Measurements from ENCODE around the gene ADAMTS2. TPM values are rescaled to one million over a fixed set of nuclear protein-coding genes. Genes with fewer than 3 reads are reported as not detected.

The ADAMTS2 gene
- total RNA-seq, 1 donor from 2014 or later, result 7.7 TPM

- peaks cover 68% of the 10 kb centered on the region for H3K27me3 Mint-ChIP-seq
- H3K4me3 Mint-ChIP-seq, result peak overlapping the region; percentile 64
- peaks cover 8% of the 10 kb centered on the region for H3K4me1 Mint-ChIP-seq (ENCODE audit: unreplicated experiment)
- TF ChIP-seq CTCF (conservative IDR thresholded peaks at IDR 0.05), result no peak
- no peak for DNase-seq (ENCODE audit: extremely low spot score, unreplicated experiment)
- no peak overlapping the region for H3K27ac Mint-ChIP-seq
- no peaks in the 10 kb centered on the region for H3K36me3 Mint-ChIP-seq
- H3K9me3 Mint-ChIP-seq, result no peaks in the 10 kb centered on the region
These were observed 654 bp downstream of the ADAMTS2 start for GRCh38 chr5:179344431-179345182.

- peak; percentile 67 for TF ChIP-seq CTCF (conservative IDR thresholded peaks at IDR 0.05)
- Mint-ChIP-seq H3K27me3 (peaks cover 63% of the 10 kb centered on the region), H3K9me3 (no peaks in the 10 kb centered on the region), H3K4me1 (ENCODE audit: unreplicated experiment) (peaks cover 8% of the 10 kb centered on the region), H3K27ac (no peak overlapping the region), H3K36me3 (no peaks in the 10 kb centered on the region), H3K4me3 (peak overlapping the region; percentile 84)
- peak; percentile 79 for DNase-seq (ENCODE audit: extremely low spot score, unreplicated experiment)
These were observed 1.4 kb downstream of the ADAMTS2 start for GRCh38 chr5:179343719-179344430.

DNA sequence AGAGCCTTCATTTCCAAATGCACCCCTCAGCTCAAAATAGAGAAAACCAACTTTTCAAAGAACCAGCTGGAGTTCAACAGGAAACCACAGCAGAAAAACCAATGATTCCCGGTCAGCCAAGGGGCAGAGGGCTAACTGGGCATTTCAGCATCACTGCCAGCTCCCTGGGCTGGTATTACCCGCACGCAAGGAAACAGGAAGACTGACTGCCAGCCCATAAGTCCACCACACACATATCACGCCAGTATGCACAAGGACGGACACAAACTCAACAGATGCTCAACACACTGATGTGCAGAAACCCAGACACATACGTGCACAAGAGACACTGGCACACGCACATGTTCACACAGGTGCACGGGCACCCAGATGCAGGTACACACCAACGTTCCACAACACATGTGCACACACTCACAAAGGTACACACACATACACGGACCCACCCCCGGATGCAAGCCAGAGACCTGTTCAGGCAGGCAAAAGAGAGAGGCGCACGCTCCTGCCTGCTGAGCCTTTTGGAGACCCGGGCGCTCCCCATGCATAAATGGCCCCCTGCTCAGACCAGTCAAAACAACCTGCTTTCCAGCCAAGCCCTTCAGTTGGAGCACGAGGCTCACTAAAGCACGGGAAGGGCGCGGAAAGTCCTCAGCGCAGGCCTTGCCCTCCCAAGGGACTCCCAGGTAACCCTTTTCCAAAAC is 2.1 kb downstream of the ADAMTS2 start:
- H3K27me3 Mint-ChIP-seq, result peaks cover 56% of the 10 kb centered on the region
- peaks cover 8% of the 10 kb centered on the region for H3K4me1 Mint-ChIP-seq (ENCODE audit: unreplicated experiment)
- peak overlapping the region; percentile 84 for H3K4me3 Mint-ChIP-seq
- DNase-seq (ENCODE audit: extremely low spot score, unreplicated experiment), result no peak
- H3K36me3 Mint-ChIP-seq, result no peaks in the 10 kb centered on the region
- peak; percentile 13 for TF ChIP-seq CTCF (conservative IDR thresholded peaks at IDR 0.05)
- H3K9me3 Mint-ChIP-seq, result no peaks in the 10 kb centered on the region
- H3K27ac Mint-ChIP-seq, result peak overlapping the region; percentile 70

DNA sequence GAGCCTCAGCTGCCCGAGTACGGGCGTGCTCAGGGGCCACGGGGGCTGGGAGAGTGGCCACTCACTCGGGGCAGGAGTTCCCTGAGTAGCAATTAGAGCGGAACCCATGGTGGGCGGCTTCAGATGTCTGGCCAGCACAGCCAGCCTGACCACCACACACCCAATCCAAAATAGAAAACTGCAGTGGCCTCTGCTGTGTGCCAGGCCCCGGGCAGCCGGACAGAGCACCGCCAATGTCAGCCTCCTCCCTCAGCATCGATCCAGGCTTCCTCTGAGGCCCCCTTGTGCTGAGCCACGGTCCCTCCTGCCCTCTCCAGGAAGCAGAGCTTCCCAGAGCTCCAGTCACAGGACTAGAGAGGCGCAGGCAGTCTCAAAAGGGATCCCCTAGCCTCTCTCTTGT is 2.7 kb downstream of the ADAMTS2 start:
- H3K4me1 Mint-ChIP-seq (ENCODE audit: unreplicated experiment), result peaks cover 8% of the 10 kb centered on the region
- TF ChIP-seq CTCF (conservative IDR thresholded peaks at IDR 0.05), result peak; percentile 31
- peaks cover 51% of the 10 kb centered on the region for H3K27me3 Mint-ChIP-seq
- peak overlapping the region; percentile 84 for H3K4me3 Mint-ChIP-seq
- no peaks in the 10 kb centered on the region for H3K9me3 Mint-ChIP-seq
- peak overlapping the region; percentile 70 for H3K27ac Mint-ChIP-seq
- no peak for DNase-seq (ENCODE audit: extremely low spot score, unreplicated experiment)
- no peaks in the 10 kb centered on the region for H3K36me3 Mint-ChIP-seq

GRCh38 chr5:179340465-179340864 is 4.8 kb downstream of the ADAMTS2 start:
- Mint-ChIP-seq H3K9me3 (no peaks in the 10 kb centered on the region), H3K36me3 (no peaks in the 10 kb centered on the region), H3K27ac (no peak overlapping the region), H3K4me3 (no peak overlapping the region), H3K4me1 (ENCODE audit: unreplicated experiment) (peaks cover 11% of the 10 kb centered on the region), H3K27me3 (peaks cover 32% of the 10 kb centered on the region)
- no peak for DNase-seq (ENCODE audit: extremely low spot score, unreplicated experiment)
- no peak for TF ChIP-seq CTCF (conservative IDR thresholded peaks at IDR 0.05)
